ENCODE data around the gene GMFB.

GMFB gene

DNA sequence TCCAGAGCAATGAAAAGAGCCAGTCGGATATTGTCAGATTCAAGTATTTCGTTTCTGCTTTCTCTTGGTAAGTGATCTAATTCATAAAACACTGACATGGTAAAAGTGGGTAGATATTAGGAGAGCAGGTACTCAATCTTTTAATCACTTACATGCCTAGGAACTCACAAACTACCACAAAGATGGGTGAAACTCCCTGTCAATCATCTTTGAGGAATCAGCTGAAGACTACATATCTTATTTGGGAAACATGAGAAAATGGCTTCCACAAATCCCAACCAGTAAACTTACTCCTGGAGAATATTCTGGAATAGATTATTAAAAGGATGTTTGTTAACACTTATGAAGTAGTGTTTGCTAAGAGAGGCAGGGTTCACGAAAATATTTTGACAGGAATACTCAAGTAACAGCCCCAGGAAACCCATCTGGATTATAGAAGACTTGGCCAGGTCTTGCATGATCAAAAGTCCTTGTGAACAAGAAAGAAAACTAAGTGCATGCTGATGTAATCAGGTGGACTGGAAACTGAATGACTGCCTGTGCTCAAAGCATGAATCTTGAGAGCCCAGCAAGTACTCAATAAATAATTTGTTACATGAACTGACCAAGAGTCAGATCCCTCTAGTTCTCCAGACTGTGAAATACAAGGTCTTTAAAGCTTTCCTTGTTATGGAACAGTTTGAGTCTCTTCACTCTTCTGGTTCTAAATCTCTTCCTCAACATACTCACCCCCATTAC is 63.1 kb downstream of the GMFB start:
- DNase-seq (ENCODE audit: low spot score), result no peak

DNA sequence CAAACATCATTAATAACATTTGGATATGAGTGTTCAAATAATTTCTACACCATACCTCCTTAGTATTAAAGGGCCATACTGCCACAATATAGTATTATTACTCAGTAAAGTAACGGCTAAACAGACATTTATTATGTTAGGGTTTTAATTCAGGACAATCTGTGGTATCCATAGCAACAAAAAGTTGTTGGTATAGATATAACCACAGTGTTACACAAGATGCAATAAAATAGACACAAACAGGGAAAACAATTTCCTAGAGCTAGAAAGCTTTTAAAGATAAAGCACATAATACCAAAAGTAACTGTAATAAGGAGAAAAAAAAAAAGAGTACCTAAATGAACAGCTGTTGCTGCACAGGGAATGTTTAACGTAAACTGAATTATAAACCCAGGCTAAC is 63.7 kb downstream of the GMFB start:
- DNase-seq (ENCODE audit: low spot score), result no peak

Data from hepatic stellate cell (primary cell).